ENCODE measurements around the gene QRICH1. TPM values are rescaled to one million over a fixed set of nuclear protein-coding genes. Genes with fewer than 3 reads are reported as not detected.

The QRICH1 gene
- total and polyA plus RNA-seq, 2 of the 4 experiments (the other 2 are of a cell fraction), result 62.7 to 77.3 TPM

DNA sequence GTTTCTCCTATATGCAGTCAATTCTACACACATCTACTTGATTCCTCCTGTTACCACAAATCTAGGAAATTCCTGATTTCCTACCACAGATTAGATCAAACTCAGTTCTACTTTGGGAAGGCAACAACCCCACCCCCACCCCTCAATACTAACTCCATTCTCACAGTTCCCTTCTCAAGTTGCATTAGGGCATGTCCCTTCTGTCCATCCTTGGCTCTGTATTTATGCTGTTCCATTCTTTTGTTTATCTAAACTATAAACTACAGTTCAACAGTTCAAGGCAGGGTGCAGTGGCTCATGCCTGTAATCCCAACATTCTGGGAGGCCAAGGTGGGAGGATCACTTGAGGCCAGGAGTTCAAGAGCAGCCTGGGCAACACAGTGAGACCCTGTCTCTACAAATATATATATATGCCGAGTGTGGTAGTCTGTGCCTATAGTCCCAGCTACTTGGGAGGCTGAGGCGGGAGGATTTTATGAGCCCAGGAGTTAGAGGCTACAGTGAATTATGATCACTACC is 39.5 kb downstream of the QRICH1 start:
- Histone ChIP-seq H3K23ac (ENCODE audit: low read depth, low read length) (no peak overlapping the region; the same call in 1 of the 2 replicates), H3K36me3 (ENCODE audit: control insufficient read depth, insufficient read depth, low read length) (peaks cover 37% of the 10 kb centered on the region), H4K8ac (ENCODE audit: low read depth in 2 of 2, low read length in 2 of 2) (peak overlapping the region in 1 of 2 experiments; percentile 19; a peak in 2 of 4 replicates), H3K4me3 (ENCODE audit: insufficient read depth, low read depth, low read length) (no peak overlapping the region), H3K14ac (replicated peaks; ENCODE audit: low read depth, low read length) (no peak overlapping the region), H4K20me1 (ENCODE audit: insufficient read depth, low read length) (peaks cover 7% of the 10 kb centered on the region; the same call in 1 of the 2 replicates), H4K91ac (ENCODE audit: insufficient read depth, low read depth, low read length) (0 out of 2 replicates have a peak overlapping the region, but pooled peaks have one; percentile 47), H2AK5ac (ENCODE audit: low read depth, low read length) (0 out of 2 replicates have a peak overlapping the region, but pooled peaks have one; percentile 30), H2AFZ (replicated peaks; ENCODE audit: low read length, poor library complexity) (no peak overlapping the region), H3K4ac (ENCODE audit: low read depth, low read length) (no peak overlapping the region; the same call in 1 of the 2 replicates), H2BK20ac (ENCODE audit: low read depth, low read length) (peak overlapping the region; percentile 33; the same call in 1 of the 2 replicates), H3K27me3 (ENCODE audit: control insufficient read depth, insufficient read depth, low read length) (no peaks in the 10 kb centered on the region), H3K56ac (ENCODE audit: extremely low read depth, insufficient read depth, low read length) (no peak overlapping the region), H2BK5ac (ENCODE audit: low read depth, low read length, poor library complexity, severe bottlenecking) (peak overlapping the region; percentile 79), H3K9ac (ENCODE audit: low read depth, low read length) (no peak overlapping the region; the same call in 1 of the 2 replicates), H2BK15ac (ENCODE audit: low read depth, low read length) (no peak overlapping the region), H3K9me1 (ENCODE audit: insufficient read depth, low read length) (peaks cover 19% of the 10 kb centered on the region), H3K9me3 (ENCODE audit: control insufficient read depth, insufficient read depth, low read length) (no peaks in the 10 kb centered on the region), H3K4me2 (ENCODE audit: low read depth, low read length) (peak overlapping the region; percentile 34), H2AK9ac (replicated peaks; ENCODE audit: low read depth, low read length, poor library complexity) (no peak overlapping the region), H3K27ac (ENCODE audit: insufficient read depth, low read length) (peak overlapping the region; percentile 76; the same call in 1 of the 2 replicates), H2BK120ac (ENCODE audit: low read depth, low read length) (peak overlapping the region; percentile 70), H3K18ac (ENCODE audit: low read depth, low read length) (no peak overlapping the region; the same call in 1 of the 2 replicates), H4K5ac (ENCODE audit: low read depth, low read length) (no peak overlapping the region; the same call in 1 of the 2 replicates), H3K79me1 (ENCODE audit: low read depth in 1 of 2, low read length in 2 of 2) (peaks cover 49 to 70% of the 10 kb centered on the region in 2 experiments), H3K4me1 (ENCODE audit: control insufficient read depth, insufficient read depth, low read length) (peaks cover 2% of the 10 kb centered on the region; the same call in 1 of the 2 replicates)
- ChIA-PET CTCF (interaction anchor here (0.6 kb wide), 1 partner anchor 14 kb away, joined by 4 read pairs; no protein-coding TSS in a partner anchor), POLR2A (ENCODE audit: unreplicated experiment) (no interaction called here)
- no TSS peak for BruUV-seq (replicated peaks)
- DNase-seq, result peak; percentile 13
- in situ Hi-C loops (cut with MboI; ENCODE audit: low sequenced_read_pairs) (no loop called here), dilution Hi-C loops (cut with HindIII; ENCODE audit: low sequenced_read_pairs, unreplicated experiment) (no loop called here), intact Hi-C loops (cut with micrococcal nuclease) (no loop called here)
- ATAC-seq (ENCODE audit: low read depth), result peak; percentile 77
- no CpG with 5 or more reads among the region's 2 CpGs for WGBS, 2 experiments (ENCODE audit: extremely low coverage in 2 of 2, insufficient read length in 1 of 2)
- no peak for TF ChIP-seq MXI1 (IDR thresholded peaks at IDR 0.05; ENCODE audit: borderline replicate concordance, low read depth, low read length)
- TF ChIP-seq, protein P1, sequence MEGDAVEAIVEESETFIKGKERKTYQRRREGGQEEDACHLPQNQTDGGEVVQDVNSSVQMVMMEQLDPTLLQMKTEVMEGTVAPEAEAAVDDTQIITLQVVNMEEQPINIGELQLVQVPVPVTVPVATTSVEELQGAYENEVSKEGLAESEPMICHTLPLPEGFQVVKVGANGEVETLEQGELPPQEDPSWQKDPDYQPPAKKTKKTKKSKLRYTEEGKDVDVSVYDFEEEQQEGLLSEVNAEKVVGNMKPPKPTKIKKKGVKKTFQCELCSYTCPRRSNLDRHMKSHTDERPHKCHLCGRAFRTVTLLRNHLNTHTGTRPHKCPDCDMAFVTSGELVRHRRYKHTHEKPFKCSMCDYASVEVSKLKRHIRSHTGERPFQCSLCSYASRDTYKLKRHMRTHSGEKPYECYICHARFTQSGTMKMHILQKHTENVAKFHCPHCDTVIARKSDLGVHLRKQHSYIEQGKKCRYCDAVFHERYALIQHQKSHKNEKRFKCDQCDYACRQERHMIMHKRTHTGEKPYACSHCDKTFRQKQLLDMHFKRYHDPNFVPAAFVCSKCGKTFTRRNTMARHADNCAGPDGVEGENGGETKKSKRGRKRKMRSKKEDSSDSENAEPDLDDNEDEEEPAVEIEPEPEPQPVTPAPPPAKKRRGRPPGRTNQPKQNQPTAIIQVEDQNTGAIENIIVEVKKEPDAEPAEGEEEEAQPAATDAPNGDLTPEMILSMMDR (conservative IDR thresholded peaks at IDR 0.05; ENCODE audit: low read depth, low read length), result no peak
